A549 (cell line): ENCODE data around the gene SPAG17.

ENCODE experiments used
- CEBPB ChIP-seq, 2 experiments: fragments of >200 bp in 1 of 2; sonication (Bioruptor Twin) in 1 of 2; formaldehyde crosslinking in 1 of 2; IDR thresholded peaks; 2 replicates each; pipeline ENCODE4 v1.6.1; 2012 to 2016
- EP300 ChIP-seq, 2 experiments: fragments of >200 bp; sonication (Bioruptor Twin); formaldehyde crosslinking; IDR thresholded peaks; 2 replicates in 1 of 2; 3 replicates in 1 of 2; pipeline ENCODE4 v1.6.1; 2016 to 2017
- HDAC2 ChIP-seq: fragments of 200-600 bp; sonication (generic); IDR thresholded peaks from 2 replicates; pipeline ENCODE4 v1.6.1; 2016
- HOXB5 ChIP-seq: fragments of 250-450 bp; sonication (Bioruptor Pico); IDR thresholded peaks from 2 replicates; pipeline ENCODE4 v1.5.0; 2020; ENCODE audit warnings: mild to moderate bottlenecking, moderate library complexity
- JUNB ChIP-seq: fragments of >200 bp; sonication (Bioruptor Twin); formaldehyde crosslinking; IDR thresholded peaks from 2 replicates; pipeline ENCODE4 v1.6.1; 2016
- RFX5 ChIP-seq: fragments of 450-650 bp; IDR thresholded peaks from 2 replicates; pipeline ENCODE4 v1.7.1; 2014; ENCODE audit warnings: antibody characterized with exemption, mild to moderate bottlenecking, moderate library complexity
- SMC3 ChIP-seq: fragments of >200 bp; sonication (Bioruptor Twin); formaldehyde crosslinking; IDR thresholded peaks from 3 replicates; pipeline ENCODE4 v1.6.1; 2018; ENCODE audit warnings: inconsistent platforms
- ZNF302 ChIP-seq: fragments of 250-450 bp; sonication (Bioruptor Pico); IDR thresholded peaks from 2 replicates; pipeline ENCODE4 v1.9.0; 2021; ENCODE audit warnings: inconsistent platforms, mild to moderate bottlenecking, moderate library complexity
- TF ChIP-seq, protein P1 (sequence below): fragments of >200 bp; sonication (Bioruptor Twin); formaldehyde crosslinking; IDR thresholded peaks from 3 replicates; pipeline ENCODE4 v1.5.1; 2016
- TF ChIP-seq, protein P2 (sequence below): IDR thresholded peaks from 2 replicates; pipeline ENCODE4 v1.6.1; 2012; ENCODE audit warnings: low read depth, borderline replicate concordance
- TF ChIP-seq, protein P3 (sequence below): IDR thresholded peaks from 2 replicates; pipeline ENCODE4 v1.6.1; 2012
- TF ChIP-seq, protein P4 (sequence below): fragments of 450-650 bp; IDR thresholded peaks from 2 replicates; pipeline ENCODE4 v1.6.1; 2014; ENCODE audit warnings: antibody characterized with exemption

DNA sequence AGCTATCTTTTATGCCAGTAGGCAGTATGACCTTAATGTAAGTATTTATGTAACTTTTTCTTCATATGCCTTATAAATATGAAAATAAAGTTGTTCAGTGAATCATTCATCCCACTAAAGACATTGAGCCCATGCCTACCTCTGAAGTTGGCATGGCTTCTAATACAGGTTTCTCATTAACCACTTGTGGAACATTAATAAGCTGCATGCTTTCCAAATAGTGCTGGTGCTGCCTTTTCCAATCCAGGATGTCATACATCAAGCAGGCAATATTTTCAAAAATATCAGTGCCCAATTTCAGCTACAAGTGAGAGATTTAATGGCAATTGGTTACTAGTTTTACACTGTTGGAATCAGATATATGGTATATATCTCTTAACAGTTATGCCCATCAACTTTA is 92.0 kb downstream of the SPAG17 start:
- TF ChIP-seq, protein P1, sequence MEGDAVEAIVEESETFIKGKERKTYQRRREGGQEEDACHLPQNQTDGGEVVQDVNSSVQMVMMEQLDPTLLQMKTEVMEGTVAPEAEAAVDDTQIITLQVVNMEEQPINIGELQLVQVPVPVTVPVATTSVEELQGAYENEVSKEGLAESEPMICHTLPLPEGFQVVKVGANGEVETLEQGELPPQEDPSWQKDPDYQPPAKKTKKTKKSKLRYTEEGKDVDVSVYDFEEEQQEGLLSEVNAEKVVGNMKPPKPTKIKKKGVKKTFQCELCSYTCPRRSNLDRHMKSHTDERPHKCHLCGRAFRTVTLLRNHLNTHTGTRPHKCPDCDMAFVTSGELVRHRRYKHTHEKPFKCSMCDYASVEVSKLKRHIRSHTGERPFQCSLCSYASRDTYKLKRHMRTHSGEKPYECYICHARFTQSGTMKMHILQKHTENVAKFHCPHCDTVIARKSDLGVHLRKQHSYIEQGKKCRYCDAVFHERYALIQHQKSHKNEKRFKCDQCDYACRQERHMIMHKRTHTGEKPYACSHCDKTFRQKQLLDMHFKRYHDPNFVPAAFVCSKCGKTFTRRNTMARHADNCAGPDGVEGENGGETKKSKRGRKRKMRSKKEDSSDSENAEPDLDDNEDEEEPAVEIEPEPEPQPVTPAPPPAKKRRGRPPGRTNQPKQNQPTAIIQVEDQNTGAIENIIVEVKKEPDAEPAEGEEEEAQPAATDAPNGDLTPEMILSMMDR = no peak
- TF ChIP-seq HDAC2 = no peak
- no peak for TF ChIP-seq JUNB
- TF ChIP-seq, protein P2, sequence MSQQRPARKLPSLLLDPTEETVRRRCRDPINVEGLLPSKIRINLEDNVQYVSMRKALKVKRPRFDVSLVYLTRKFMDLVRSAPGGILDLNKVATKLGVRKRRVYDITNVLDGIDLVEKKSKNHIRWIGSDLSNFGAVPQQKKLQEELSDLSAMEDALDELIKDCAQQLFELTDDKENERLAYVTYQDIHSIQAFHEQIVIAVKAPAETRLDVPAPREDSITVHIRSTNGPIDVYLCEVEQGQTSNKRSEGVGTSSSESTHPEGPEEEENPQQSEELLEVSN = no peak
- no peak for TF ChIP-seq SMC3
- no peak for TF ChIP-seq RFX5
- no peak for TF ChIP-seq ZNF302
- no peak for TF ChIP-seq CEBPB (IDR thresholded peaks at IDR 0.05)
- TF ChIP-seq HOXB5 (CRISPR knock-in tag) = no peak
- TF ChIP-seq EP300 (IDR thresholded peaks at IDR 0.05) = no peak
- TF ChIP-seq, protein P3, sequence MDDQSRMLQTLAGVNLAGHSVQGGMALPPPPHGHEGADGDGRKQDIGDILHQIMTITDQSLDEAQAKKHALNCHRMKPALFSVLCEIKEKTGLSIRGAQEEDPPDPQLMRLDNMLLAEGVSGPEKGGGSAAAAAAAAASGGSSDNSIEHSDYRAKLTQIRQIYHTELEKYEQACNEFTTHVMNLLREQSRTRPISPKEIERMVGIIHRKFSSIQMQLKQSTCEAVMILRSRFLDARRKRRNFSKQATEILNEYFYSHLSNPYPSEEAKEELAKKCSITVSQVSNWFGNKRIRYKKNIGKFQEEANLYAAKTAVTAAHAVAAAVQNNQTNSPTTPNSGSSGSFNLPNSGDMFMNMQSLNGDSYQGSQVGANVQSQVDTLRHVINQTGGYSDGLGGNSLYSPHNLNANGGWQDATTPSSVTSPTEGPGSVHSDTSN = no peak
- TF ChIP-seq, protein P4, sequence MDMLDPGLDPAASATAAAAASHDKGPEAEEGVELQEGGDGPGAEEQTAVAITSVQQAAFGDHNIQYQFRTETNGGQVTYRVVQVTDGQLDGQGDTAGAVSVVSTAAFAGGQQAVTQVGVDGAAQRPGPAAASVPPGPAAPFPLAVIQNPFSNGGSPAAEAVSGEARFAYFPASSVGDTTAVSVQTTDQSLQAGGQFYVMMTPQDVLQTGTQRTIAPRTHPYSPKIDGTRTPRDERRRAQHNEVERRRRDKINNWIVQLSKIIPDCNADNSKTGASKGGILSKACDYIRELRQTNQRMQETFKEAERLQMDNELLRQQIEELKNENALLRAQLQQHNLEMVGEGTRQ = no peak
